ENCODE results near the gene C16orf89.

DNA sequence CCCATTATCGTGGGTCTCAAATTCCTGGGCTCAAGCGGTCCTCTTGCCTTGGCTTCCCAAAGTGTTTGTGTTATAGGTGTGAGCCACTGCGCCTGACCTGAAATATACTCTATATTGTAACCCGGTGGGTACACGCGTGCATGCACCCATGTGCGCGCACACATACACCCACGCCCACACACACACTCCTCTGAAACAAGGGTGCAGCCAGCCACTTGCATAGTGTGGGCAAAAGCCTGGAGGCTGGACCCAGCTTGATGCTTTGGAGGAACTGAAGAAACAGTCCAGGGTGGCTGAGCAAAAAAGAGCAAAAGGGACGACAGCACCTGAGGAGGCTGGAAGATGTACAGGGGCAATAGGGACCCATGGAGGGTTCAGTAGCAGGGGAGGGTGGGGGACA lies 61.9 kb downstream of the C16orf89 start:
- TF ChIP-seq, protein P1, sequence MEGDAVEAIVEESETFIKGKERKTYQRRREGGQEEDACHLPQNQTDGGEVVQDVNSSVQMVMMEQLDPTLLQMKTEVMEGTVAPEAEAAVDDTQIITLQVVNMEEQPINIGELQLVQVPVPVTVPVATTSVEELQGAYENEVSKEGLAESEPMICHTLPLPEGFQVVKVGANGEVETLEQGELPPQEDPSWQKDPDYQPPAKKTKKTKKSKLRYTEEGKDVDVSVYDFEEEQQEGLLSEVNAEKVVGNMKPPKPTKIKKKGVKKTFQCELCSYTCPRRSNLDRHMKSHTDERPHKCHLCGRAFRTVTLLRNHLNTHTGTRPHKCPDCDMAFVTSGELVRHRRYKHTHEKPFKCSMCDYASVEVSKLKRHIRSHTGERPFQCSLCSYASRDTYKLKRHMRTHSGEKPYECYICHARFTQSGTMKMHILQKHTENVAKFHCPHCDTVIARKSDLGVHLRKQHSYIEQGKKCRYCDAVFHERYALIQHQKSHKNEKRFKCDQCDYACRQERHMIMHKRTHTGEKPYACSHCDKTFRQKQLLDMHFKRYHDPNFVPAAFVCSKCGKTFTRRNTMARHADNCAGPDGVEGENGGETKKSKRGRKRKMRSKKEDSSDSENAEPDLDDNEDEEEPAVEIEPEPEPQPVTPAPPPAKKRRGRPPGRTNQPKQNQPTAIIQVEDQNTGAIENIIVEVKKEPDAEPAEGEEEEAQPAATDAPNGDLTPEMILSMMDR (IDR thresholded peaks at IDR 0.05; ENCODE audit: insufficient read depth, low read depth, low read length), result no peak
- TF ChIP-seq EZH2 (IDR thresholded peaks at IDR 0.05; ENCODE audit: insufficient read depth, low read length), result no peak
